GM21423 (cell line): Measurements from ENCODE around the gene CLCA4.

Experiments used
- ATAC-seq: cut with Tn5 transposase; IDR thresholded peaks from one replicate; pipeline ENCODE4 v1.9.1; 2021; ENCODE audit warnings: mild to moderate bottlenecking, moderate library complexity; ENCODE audit not compliant: unreplicated experiment

CLCA4 gene

GRCh38 chr1:86523670-86524354, 23.1 kb upstream of the CLCA4 start:
- ATAC-seq, result no peak

- ATAC-seq, result no peak
These were observed 19.6 kb upstream of the CLCA4 start for GRCh38 chr1:86527306-86527705.

GRCh38 chr1:86530211-86530845, 16.6 kb upstream of the CLCA4 start:
- ATAC-seq, result no peak

- ATAC-seq, result no peak
These were observed 8.8 kb upstream of the CLCA4 start for GRCh38 chr1:86537928-86538695.

- ATAC-seq, result no peak
These were observed 8.1 kb upstream of the CLCA4 start for GRCh38 chr1:86538775-86539174.

GRCh38 chr1:86541859-86542258, 5.0 kb upstream of the CLCA4 start:
- ATAC-seq, result no peak

GRCh38 chr1:86542631-86543030, 4.2 kb upstream of the CLCA4 start:
- ATAC-seq, result no peak

GRCh38 chr1:86548839-86549238, 2.0 kb downstream of the CLCA4 start:
- no peak for ATAC-seq

GRCh38 chr1:86551305-86551704, 4.4 kb downstream of the CLCA4 start:
- no peak for ATAC-seq

GRCh38 chr1:86552376-86552775, 5.5 kb downstream of the CLCA4 start:
- ATAC-seq, result no peak

- ATAC-seq, result no peak
These were observed 10.9 kb downstream of the CLCA4 start for GRCh38 chr1:86557739-86558138.

- ATAC-seq, result no peak
These were observed 17.0 kb downstream of the CLCA4 start for GRCh38 chr1:86563849-86564248.

GRCh38 chr1:86567341-86567740, 20.5 kb downstream of the CLCA4 start:
- ATAC-seq, result no peak

- no peak for ATAC-seq
These were observed 21.0 kb downstream of the CLCA4 start for GRCh38 chr1:86567878-86568277.

GRCh38 chr1:86573763-86574484, 27.0 kb downstream of the CLCA4 start:
- no peak for ATAC-seq

GRCh38 chr1:86581231-86581630, 34.4 kb downstream of the CLCA4 start:
- ATAC-seq, result no peak

GRCh38 chr1:86582161-86582560, 35.3 kb downstream of the CLCA4 start:
- ATAC-seq, result no peak

GRCh38 chr1:86583032-86583431, 36.2 kb downstream of the CLCA4 start:
- no peak for ATAC-seq

- no peak for ATAC-seq
These were observed 36.7 kb downstream of the CLCA4 start for GRCh38 chr1:86583593-86583992.

- no peak for ATAC-seq
These were observed 47.4 kb downstream of the CLCA4 start for GRCh38 chr1:86594284-86594770.

GRCh38 chr1:86596224-86596623, 49.3 kb downstream of the CLCA4 start:
- no peak for ATAC-seq
